GM18519 (cell line): ENCODE measurements around the gene KLHL4.
"Not testable (repeated sequence)": the region's sequence is repeated elsewhere in the genome, so short reads cannot be mapped to it uniquely, and the experiment has no call there.

Experiments used
- ATAC-seq: cut with Tn5 transposase; IDR thresholded peaks from one replicate; pipeline ENCODE4 v1.9.1; 2021; ENCODE audit warnings: mild to moderate bottlenecking, moderate library complexity; ENCODE audit not compliant: unreplicated experiment, low FRiP score

The KLHL4 gene

DNA sequence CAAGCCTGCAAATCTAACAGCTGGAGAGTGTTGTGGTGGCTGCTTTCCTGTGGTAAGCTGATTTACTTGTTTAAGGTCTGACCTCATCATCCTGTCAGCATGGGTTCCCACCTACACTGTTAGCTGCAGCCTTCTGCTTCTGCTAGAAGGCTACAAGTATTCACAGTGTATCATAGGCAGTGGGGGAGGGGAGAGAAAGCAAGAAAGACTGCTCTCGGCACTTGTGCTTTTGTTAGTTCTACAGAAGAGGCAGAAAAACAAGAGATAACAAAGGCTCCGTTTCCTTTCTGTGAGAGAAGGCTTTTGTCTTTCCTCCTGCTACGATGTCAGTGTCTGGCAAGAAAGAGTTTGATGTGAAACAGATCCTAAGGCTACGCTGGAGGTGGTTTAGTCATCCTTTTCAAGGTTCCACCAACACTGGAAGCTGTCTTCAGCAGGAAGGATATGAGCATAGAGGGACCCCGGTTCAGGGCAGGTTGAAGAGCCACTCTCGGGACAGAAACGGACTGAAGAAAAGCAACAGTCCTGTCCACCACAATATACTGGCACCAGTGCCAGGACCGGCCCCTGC lies at the start of gene KLHL4:
Gene KLHL4, plus strand, starts transcription at position 232 of the 571 bp plus-strand sequence. Its CDS starts 92 bp downstream, at position 324.
- ATAC-seq, result no peak

DNA sequence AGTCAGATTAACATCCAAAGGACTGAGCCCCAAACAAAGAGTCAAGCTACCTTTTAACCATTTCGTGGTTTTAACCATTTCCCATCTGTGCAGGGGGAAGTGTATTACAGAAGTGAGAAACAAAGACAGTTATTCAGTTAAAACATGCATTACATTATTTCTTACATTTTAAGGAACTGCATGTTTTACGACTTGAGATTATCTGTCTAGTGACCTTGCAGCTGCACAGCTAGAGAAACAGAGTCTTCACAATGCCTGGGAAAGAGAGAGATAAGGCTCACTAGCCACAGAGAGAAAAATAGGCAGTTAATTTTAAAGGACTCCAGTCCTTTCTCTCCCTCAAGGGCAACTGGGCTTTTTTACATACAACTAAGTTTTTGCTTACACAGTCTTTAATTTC lies 48.7 kb upstream of the KLHL4 start:
- ATAC-seq, result no peak

DNA sequence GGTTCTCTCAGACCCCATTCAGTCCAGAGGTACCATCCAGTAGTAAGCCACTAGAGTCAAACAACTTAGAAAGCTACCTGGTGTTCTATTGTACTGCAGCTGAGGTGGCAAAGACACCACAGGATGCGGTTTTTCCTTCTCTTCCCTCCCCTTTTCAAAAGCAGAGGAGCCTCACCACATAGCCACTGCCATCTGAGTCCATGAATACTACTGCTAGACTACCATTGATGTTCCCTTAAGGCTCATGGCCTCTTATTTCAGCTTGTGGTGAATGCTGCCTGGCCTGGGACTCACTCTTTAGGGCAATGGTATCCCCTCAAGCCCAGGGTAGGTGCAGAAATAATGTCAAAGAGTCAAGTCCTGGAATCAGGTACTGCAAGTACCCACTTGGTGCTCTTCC lies 41.8 kb upstream of the KLHL4 start:
- no peak for ATAC-seq

DNA sequence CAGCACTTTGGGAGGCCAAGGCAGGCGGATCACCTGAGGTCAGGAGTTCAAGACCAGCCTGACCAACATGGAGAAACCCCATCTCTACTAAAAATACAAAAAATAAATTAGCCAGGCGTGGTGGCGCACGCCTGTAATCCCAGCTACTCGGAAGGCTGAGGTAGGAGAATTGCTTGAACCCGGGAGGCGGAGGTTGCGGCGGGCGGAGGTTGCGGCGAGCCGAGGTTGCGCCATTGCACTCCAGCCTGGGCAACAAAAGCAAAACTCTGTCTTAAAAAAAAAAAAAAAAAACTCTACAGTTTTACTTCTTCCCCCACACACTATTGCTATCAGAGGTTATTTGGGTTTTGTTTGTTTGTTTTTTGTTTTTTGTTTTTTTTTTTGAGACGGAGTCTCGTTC lies 38.9 kb upstream of the KLHL4 start:
- not testable (repeated sequence) for ATAC-seq

- ATAC-seq, result no peak
These were observed 28.5 kb upstream of the KLHL4 start for GRCh38 chrX:87489071-87489470.

GRCh38 chrX:87515836-87516235 lies 1.8 kb upstream of the KLHL4 start:
- no peak for ATAC-seq

- ATAC-seq, result no peak
These were observed 883 bp upstream of the KLHL4 start for GRCh38 chrX:87516717-87517121.

GRCh38 chrX:87518504-87518903 lies 902 bp downstream of the KLHL4 start:
- ATAC-seq, result no peak

DNA sequence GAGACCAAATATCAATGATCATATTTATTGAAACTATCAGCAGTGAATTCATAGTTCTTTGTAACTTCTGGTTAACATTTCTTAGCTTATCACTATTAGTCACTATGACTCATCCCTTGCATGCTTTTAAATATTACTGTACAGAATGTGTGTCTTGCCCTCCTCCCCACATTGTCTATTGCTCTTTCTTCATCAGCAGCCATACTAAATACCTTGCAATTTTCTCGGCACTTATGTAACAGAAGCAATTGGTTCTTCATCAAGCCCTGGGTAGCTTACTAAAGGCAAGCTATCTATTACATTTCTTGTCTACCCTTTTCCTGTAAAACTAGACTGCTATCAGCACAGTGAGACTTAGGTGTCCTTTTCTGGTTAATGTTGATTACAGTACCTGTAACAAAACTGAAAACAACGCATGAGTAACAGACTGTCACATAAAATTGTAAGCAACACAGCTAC lies 8.2 kb downstream of the KLHL4 start:
- ATAC-seq, result no peak

- ATAC-seq, result no peak
These were observed 8.7 kb downstream of the KLHL4 start for GRCh38 chrX:87526281-87526680.

- ATAC-seq, result no peak
These were observed 10.9 kb downstream of the KLHL4 start for GRCh38 chrX:87528487-87528886.

- ATAC-seq, result no peak
These were observed 54.4 kb downstream of the KLHL4 start for GRCh38 chrX:87571964-87572363.

DNA sequence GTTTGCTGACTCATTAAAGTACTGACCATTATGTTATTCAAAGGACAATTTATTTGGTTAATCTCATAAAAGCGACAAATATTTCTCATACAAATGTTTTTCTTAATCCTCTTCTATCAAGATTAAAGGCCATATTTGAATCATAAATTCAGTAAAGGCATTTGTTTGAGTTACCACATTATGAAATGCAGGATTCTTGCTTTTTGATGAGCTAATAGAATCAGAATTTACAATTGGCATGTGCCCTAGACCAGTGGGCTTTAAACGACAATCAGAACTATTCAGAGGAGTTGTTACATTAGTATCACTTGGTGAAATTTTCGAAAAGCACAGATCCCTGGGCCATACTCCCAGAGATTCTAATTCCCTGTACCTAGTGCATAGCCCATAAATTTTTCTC lies 55.3 kb downstream of the KLHL4 start:
- no peak for ATAC-seq

- no peak for ATAC-seq
These were observed 61.4 kb downstream of the KLHL4 start for GRCh38 chrX:87578978-87579377.

- no peak for ATAC-seq
These were observed 63.3 kb downstream of the KLHL4 start for GRCh38 chrX:87580862-87581261.

DNA sequence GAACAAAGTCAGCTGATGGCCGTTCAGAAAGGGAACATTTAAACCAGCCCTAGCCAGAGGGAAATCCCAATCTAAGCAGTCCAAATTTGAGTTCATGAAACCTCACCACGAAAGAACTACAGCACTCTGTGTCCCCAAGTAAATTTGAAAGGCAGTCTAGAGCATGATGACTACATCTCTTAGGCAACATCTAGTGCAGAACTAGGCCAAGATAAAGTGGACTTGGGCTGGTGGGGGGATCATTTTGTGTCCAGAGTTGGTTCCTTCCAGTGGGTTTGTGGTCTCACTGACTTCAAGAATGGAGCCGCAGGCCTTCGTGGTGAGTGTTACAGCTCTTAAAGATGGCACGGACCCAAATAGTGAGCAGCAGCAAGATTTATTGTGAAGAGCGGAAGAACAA lies 64.9 kb downstream of the KLHL4 start:
- no peak for ATAC-seq

- ATAC-seq, result no peak
These were observed 66.1 kb downstream of the KLHL4 start for GRCh38 chrX:87583679-87584078.

GRCh38 chrX:87616371-87616770 lies 98.8 kb downstream of the KLHL4 start:
- ATAC-seq, result no peak

DNA sequence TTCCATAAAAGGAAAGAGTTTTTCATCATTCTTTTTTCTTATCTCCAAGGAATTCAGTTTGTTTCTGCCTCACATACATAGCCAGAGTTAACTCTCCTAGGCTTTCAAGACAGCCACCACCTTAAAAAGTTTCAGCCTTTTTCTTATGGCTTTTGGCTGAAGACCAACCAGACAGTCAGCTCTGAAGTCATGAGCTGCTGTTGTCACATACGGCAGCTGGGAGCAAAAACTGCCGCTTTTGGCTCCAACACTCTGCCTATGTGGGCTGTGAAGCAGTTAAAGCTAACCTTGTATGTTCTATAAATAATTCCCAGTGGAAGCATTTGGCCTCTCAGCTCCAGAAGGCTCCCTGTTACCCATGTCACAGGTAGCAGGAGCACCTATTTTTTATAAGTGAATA lies 104.1 kb downstream of the KLHL4 start:
- no peak for ATAC-seq

GRCh38 chrX:87626996-87627395 lies 109.4 kb downstream of the KLHL4 start:
- ATAC-seq, result no peak

DNA sequence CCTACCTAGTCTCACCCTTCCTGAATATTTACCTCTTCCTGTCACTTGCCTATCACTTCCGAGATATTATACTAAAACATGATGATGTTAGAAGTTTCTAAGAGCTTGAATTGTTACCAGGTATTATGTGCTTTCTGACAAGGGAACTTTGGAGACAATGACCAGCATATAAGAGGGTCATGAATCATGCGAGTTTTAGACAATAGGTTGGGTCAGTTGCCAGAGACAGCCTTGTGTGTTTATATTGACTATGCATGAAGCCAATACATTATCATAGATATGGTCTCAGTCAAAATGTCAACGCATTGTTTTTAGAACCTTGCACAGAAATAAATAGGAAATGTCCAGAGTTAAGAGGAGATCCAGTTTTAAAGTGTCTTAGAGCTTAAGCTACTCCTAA lies 116.8 kb downstream of the KLHL4 start:
- no peak for ATAC-seq

DNA sequence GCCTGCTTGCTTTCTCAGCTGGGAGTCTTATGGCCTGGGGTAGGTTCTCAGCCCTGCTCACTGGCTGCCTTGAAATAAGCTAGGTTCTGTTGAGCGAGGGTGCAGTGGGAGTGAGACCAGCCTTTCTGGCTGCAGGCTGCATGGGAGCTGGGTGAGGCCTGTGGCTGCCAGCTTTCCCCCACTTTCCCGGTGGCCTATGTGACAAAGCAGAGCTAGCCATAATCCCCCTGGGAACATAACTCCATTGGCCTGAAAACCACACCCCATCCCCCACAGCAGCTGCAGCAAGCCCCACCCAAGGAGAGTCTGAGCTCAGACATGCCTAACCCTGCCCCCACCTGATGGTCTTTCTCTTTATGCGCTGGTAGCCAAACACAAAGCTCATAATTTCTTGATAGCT lies 118.9 kb downstream of the KLHL4 start:
- no peak for ATAC-seq

- not testable (repeated sequence) for ATAC-seq
These were observed 123.8 kb downstream of the KLHL4 start for GRCh38 chrX:87641439-87641838.
